Panc1 (cell line): ENCODE data around the gene MSI2. TPM values are rescaled to one million over a fixed set of nuclear protein-coding genes. Genes with fewer than 3 reads are reported as not detected.

Experiments
- ATAC-seq: fragments of 200-7000 bp; cut with Tn5 transposase; 2 replicates; pipeline ENCODE4 v1.9.1; 2020; ENCODE audit warnings: mild to moderate bottlenecking, moderate library complexity
- BruUV-seq: library from RNA; stranded (reverse); fragments of 400-500 nt; replicated peaks from 2 replicates; lab custom pipeline; 2021; lab: Mats Ljungman, UMichigan
- CTCF ChIA-PET: fragments of 300-600 bp; sonication (Branson Sonifier 250); formaldehyde crosslinking; loops from one replicate; lab custom pipeline; 2022; ENCODE audit warnings: antibody characterized with exemption; lab: Charles Lee
- POLR2A ChIA-PET: fragments of 300-600 bp; sonication (Branson Sonifier 250); formaldehyde crosslinking; loops from one replicate; lab custom pipeline; 2022; ENCODE audit warnings: antibody characterized with exemption; lab: Charles Lee
- DNase-seq: peaks from one replicate; pipeline ENCODE4 v3.0.0-alpha.2; 2010; ENCODE audit warnings: low read depth, low spot score
- H3K27ac ChIP-seq: 2 replicates; pipeline ENCODE4 v1.5.1; 2011; ENCODE audit warnings: mild to moderate bottlenecking, low read length, inconsistent platforms
- H3K27me3 ChIP-seq: fragments of 200-500 bp; sonication (Bioruptor generic); 2 replicates; pipeline ENCODE4 v1.6.0; 2014; ENCODE audit warnings: low read length, inconsistent platforms; ENCODE audit not compliant: control insufficient read depth, insufficient read depth
- H3K36me3 ChIP-seq: fragments of 200-500 bp; sonication (Bioruptor generic); 2 replicates; pipeline ENCODE4 v1.5.1; 2014; ENCODE audit warnings: inconsistent platforms, mild to moderate bottlenecking, low read length, moderate library complexity; ENCODE audit not compliant: control insufficient read depth, insufficient read depth
- H3K4me1 ChIP-seq: 2 replicates; pipeline ENCODE4 v1.5.1; 2011; ENCODE audit warnings: inconsistent platforms, mild to moderate bottlenecking, low read length, moderate library complexity; ENCODE audit not compliant: control insufficient read depth, insufficient read depth
- H3K4me3 ChIP-seq, 2 experiments: 2 replicates each; pipeline ENCODE4 v1.5.1; 2011 to 2012; ENCODE audit warnings: low read depth in 2 of 2, low read length in 2 of 2, mild to moderate bottlenecking in 2 of 2, inconsistent platforms in 1 of 2, moderate library complexity in 1 of 2
- H3K9me3 ChIP-seq: fragments of 200-500 bp; sonication (Bioruptor generic); 2 replicates; pipeline ENCODE4 v1.5.1; 2014; ENCODE audit warnings: low read depth, mild to moderate bottlenecking, inconsistent platforms, low read length, moderate library complexity; ENCODE audit not compliant: control insufficient read depth, insufficient read depth
- POLR2AphosphoS5 ChIP-seq: IDR thresholded peaks from 2 replicates; pipeline ENCODE4 v1.6.1; 2012; ENCODE audit warnings: mild to moderate bottlenecking, low read depth, low read length, moderate library complexity
- SIN3A ChIP-seq: IDR thresholded peaks from 2 replicates; pipeline ENCODE4 v1.6.1; 2012; ENCODE audit warnings: low read depth, mild to moderate bottlenecking, low read length, moderate library complexity, borderline replicate concordance; ENCODE audit not compliant: insufficient read depth
- TCF7L2 ChIP-seq: IDR thresholded peaks from 2 replicates; pipeline ENCODE4 v1.6.1; 2011; ENCODE audit warnings: mild to moderate bottlenecking, low read depth, low read length, inconsistent platforms
- in situ Hi-C: cut with HindIII; loops from 2 replicates; pipeline ENCODE4 v1.10.0; 2016; ENCODE audit warnings: low sequenced_read_pairs, low pct_unique_long_range_greater_than_20kb
- intact Hi-C: fragments of 100-400 bp; cut with micrococcal nuclease; formaldehyde crosslinking; loops from one replicate; pipeline ENCODE4 v1.10.0; 2022; ENCODE audit not compliant: unreplicated experiment
- total RNA-seq: library from RNA; stranded (reverse); gene quantifications from one replicate; pipeline ENCODE4 v1.2.1, GENCODE V29; 2021; ENCODE audit not compliant: unreplicated experiment
- TF ChIP-seq, protein P1 (sequence below): fragments of 450-650 bp; IDR thresholded peaks from 2 replicates; pipeline ENCODE4 v1.5.1; 2017; ENCODE audit warnings: mild to moderate bottlenecking
- TF ChIP-seq, protein P2 (sequence below), 2 experiments: IDR thresholded peaks; 2 replicates each; pipeline ENCODE4 v1.6.1; 2011 to 2012; ENCODE audit warnings: low read depth in 2 of 2, control low read depth in 1 of 2, low read length in 1 of 2, mild to moderate bottlenecking in 1 of 2, moderate library complexity in 1 of 2; ENCODE audit not compliant: insufficient read depth in 1 of 2

Gene MSI2
- total RNA-seq, 1 experiment from 2014 or later, result 38.5 TPM

DNA sequence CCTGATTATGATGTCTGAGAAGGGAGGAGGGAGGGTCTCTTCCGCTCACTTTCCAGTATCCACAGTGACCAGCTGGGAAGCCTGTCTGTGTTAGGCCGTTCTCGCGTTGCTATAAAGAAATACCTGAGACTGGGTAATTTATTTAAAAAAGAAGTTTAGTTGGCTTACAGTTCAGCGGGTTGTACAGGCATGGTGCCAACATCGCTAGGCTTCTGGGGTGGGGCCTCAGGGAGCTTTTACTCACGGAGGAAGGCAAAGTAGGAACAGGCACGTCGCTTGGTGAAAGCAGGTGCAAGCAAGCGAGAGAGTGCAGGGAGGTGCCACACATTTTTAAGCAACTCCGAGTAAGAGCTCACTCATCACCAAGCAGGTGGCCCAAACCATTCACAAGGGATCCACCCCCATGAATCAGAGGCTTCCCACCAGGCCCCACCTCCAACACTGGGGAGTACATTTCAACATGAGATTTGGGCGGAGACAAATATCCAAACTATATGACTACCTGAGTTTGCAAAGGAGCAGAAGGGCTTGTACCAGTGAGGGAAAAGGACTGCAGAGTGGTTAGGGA is 351.3 kb downstream of the MSI2 start (continued):
- TF ChIP-seq, protein P1, sequence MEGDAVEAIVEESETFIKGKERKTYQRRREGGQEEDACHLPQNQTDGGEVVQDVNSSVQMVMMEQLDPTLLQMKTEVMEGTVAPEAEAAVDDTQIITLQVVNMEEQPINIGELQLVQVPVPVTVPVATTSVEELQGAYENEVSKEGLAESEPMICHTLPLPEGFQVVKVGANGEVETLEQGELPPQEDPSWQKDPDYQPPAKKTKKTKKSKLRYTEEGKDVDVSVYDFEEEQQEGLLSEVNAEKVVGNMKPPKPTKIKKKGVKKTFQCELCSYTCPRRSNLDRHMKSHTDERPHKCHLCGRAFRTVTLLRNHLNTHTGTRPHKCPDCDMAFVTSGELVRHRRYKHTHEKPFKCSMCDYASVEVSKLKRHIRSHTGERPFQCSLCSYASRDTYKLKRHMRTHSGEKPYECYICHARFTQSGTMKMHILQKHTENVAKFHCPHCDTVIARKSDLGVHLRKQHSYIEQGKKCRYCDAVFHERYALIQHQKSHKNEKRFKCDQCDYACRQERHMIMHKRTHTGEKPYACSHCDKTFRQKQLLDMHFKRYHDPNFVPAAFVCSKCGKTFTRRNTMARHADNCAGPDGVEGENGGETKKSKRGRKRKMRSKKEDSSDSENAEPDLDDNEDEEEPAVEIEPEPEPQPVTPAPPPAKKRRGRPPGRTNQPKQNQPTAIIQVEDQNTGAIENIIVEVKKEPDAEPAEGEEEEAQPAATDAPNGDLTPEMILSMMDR, result no peak

DNA sequence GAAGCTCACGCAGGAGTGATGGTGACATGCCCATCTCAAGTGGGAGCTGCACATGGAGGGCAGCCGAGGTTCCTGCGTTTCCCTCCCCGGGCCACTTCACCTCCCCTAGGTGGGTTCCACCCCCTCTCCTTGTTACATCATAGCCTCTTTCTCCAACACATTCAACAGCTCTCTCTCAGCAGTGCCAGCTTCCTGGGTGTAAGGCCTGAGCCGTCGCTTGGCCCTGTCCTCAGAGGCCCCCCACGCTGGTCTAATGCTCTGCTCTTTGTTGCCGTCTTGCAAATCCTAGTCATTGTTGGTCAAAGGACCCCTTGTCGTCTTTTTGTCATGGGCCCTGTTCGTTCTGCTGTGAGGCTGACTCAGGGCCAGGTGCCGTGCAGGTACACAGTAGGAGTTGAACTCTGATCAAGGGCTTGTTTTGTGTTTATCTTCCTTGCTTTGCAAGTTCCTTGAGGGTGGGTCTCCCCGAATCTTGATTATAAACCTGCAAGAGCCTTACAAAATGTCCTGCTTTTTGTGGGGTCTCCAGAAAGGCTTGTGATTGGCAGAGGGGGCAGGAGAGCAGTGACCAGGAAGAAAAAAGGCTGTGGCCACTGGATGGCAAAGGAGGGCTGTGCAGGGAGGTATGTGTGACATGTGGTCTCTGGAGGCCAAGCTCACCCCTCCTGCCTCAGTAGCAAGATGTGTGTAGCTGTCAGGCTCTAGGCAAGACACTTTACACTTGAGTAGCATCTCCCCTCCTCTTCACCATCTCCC is 352.2 kb downstream of the MSI2 start:
- H3K4me1 ChIP-seq, result 0 out of 2 replicates have a peak, but pooled peaks cover 2% of the 10 kb centered on the region
- no peak overlapping the region for H3K4me3 ChIP-seq
- intact Hi-C loops, result no loop called here
- no peaks in the 10 kb centered on the region for H3K9me3 ChIP-seq
- no peak overlapping the region for H3K27ac ChIP-seq
- H3K36me3 ChIP-seq, result no peaks in the 10 kb centered on the region
- in situ Hi-C loops, result no loop called here
- POLR2A ChIA-PET, result no interaction called here
- no TSS peak for BruUV-seq
- DNase-seq, result no peak
- ATAC-seq, result no peak
- TF ChIP-seq, protein P1, result no peak
- TF ChIP-seq, protein P2, sequence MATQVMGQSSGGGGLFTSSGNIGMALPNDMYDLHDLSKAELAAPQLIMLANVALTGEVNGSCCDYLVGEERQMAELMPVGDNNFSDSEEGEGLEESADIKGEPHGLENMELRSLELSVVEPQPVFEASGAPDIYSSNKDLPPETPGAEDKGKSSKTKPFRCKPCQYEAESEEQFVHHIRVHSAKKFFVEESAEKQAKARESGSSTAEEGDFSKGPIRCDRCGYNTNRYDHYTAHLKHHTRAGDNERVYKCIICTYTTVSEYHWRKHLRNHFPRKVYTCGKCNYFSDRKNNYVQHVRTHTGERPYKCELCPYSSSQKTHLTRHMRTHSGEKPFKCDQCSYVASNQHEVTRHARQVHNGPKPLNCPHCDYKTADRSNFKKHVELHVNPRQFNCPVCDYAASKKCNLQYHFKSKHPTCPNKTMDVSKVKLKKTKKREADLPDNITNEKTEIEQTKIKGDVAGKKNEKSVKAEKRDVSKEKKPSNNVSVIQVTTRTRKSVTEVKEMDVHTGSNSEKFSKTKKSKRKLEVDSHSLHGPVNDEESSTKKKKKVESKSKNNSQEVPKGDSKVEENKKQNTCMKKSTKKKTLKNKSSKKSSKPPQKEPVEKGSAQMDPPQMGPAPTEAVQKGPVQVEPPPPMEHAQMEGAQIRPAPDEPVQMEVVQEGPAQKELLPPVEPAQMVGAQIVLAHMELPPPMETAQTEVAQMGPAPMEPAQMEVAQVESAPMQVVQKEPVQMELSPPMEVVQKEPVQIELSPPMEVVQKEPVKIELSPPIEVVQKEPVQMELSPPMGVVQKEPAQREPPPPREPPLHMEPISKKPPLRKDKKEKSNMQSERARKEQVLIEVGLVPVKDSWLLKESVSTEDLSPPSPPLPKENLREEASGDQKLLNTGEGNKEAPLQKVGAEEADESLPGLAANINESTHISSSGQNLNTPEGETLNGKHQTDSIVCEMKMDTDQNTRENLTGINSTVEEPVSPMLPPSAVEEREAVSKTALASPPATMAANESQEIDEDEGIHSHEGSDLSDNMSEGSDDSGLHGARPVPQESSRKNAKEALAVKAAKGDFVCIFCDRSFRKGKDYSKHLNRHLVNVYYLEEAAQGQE (IDR thresholded peaks at IDR 0.05; ENCODE audit: insufficient read depth in 1 of 2, low read depth in 2 of 2, low read length in 1 of 2), result no peak
- TF ChIP-seq TCF7L2 (no peak), SIN3A (no peak), POLR2AphosphoS5 (no peak)
- no peaks in the 10 kb centered on the region for H3K27me3 ChIP-seq
- CTCF ChIA-PET, result no interaction called here
